ENCODE data around the gene ACVR1C. TPM values are rescaled to one million over a fixed set of nuclear protein-coding genes. Genes with fewer than 3 reads are reported as not detected.
A peak's percentile ranks its signal among the peaks of the same experiment; 100 is the strongest.

The ACVR1C gene
- polyA plus RNA-seq, 3 donors from 2014 or later, result not detected

- Mint-ChIP-seq H3K4me3 (no peak overlapping the region), H3K27ac (no peak overlapping the region), H3K9me3 (peaks cover 0 to 3% (median 0%) of the 10 kb centered on the region in 6 donors), H3K4me1 (peaks cover under 1 to 2% of the 10 kb centered on the region in 2 donors), H3K36me3 (no peaks in the 10 kb centered on the region), H3K27me3 (ENCODE audit: low read depth in 3 of 3) (peaks cover 2 to 11% (median 3%) of the 10 kb centered on the region in 3 donors)
- no peak for DNase-seq
Observed at GRCh38 chr2:157506586-157506985, 122.1 kb downstream of the ACVR1C start.

- peaks cover 0 to 3% (median 0%) of the 10 kb centered on the region in 6 donors for H3K9me3 Mint-ChIP-seq
- peaks cover 10 to 14% of the 10 kb centered on the region in 2 donors for H3K4me1 Mint-ChIP-seq
- DNase-seq, result no peak
- no peaks in the 10 kb centered on the region for H3K36me3 Mint-ChIP-seq
- peaks cover 0 to 7% (median 3%) of the 10 kb centered on the region in 3 donors for H3K27me3 Mint-ChIP-seq (ENCODE audit: low read depth in 3 of 3)
- no peak overlapping the region for H3K4me3 Mint-ChIP-seq
- H3K27ac Mint-ChIP-seq, result no peak overlapping the region
Observed at GRCh38 chr2:157504623-157505022, 124.0 kb downstream of the ACVR1C start.

- Mint-ChIP-seq H3K27ac (peak overlapping the region in 5 of 6 donors; percentile 2 to 47 (median 21)), H3K9me3 (no peaks in the 10 kb centered on the region), H3K27me3 (ENCODE audit: low read depth in 3 of 3) (peaks cover 0 to 4% (median 2%) of the 10 kb centered on the region in 3 donors), H3K4me3 (peak overlapping the region in 1 of 5 donors; percentile 8), H3K4me1 (peaks cover 10 to 14% of the 10 kb centered on the region in 2 donors), H3K36me3 (no peaks in the 10 kb centered on the region)
- no peak for DNase-seq
Observed at GRCh38 chr2:157501026-157501425, 127.6 kb downstream of the ACVR1C start.

- peak overlapping the region in 1 of 6 donors; percentile 20 for H3K27ac Mint-ChIP-seq
- no peak for DNase-seq
- peaks cover 0 to 2% (median 0%) of the 10 kb centered on the region in 3 donors for H3K27me3 Mint-ChIP-seq (ENCODE audit: low read depth in 3 of 3)
- H3K9me3 Mint-ChIP-seq, result no peaks in the 10 kb centered on the region
- no peaks in the 10 kb centered on the region for H3K36me3 Mint-ChIP-seq
- H3K4me1 Mint-ChIP-seq, result peaks cover 10 to 14% of the 10 kb centered on the region in 2 donors
- no peak overlapping the region for H3K4me3 Mint-ChIP-seq
Observed at GRCh38 chr2:157500334-157500733, 128.3 kb downstream of the ACVR1C start.

GRCh38 chr2:157498483-157498882 is 130.2 kb downstream of the ACVR1C start:
- Mint-ChIP-seq H3K9me3 (no peaks in the 10 kb centered on the region), H3K36me3 (no peaks in the 10 kb centered on the region), H3K4me1 (peaks cover 13 to 14% of the 10 kb centered on the region in 2 donors), H3K4me3 (no peak overlapping the region), H3K27me3 (ENCODE audit: low read depth in 3 of 3) (peaks cover 0 to 2% (median 0%) of the 10 kb centered on the region in 3 donors), H3K27ac (no peak overlapping the region)
- no peak for DNase-seq

- H3K36me3 Mint-ChIP-seq, result no peaks in the 10 kb centered on the region
- H3K27ac Mint-ChIP-seq, result no peak overlapping the region
- peaks cover 0 to 2% (median 0%) of the 10 kb centered on the region in 3 donors for H3K27me3 Mint-ChIP-seq (ENCODE audit: low read depth in 3 of 3)
- H3K9me3 Mint-ChIP-seq, result no peaks in the 10 kb centered on the region
- peaks cover 14 to 15% of the 10 kb centered on the region in 2 donors for H3K4me1 Mint-ChIP-seq
- peak; percentile 19 to 46 (median 40) for DNase-seq
- H3K4me3 Mint-ChIP-seq, result no peak overlapping the region
Observed at GRCh38 chr2:157497638-157498314, 130.9 kb downstream of the ACVR1C start.

- peak; percentile 45 to 63 (median 56) for DNase-seq
- no peak overlapping the region for H3K27ac Mint-ChIP-seq
- H3K9me3 Mint-ChIP-seq, result no peaks in the 10 kb centered on the region
- H3K4me3 Mint-ChIP-seq, result no peak overlapping the region
- H3K4me1 Mint-ChIP-seq, result peaks cover 0 to 7% of the 10 kb centered on the region in 2 donors
- H3K27me3 Mint-ChIP-seq (ENCODE audit: low read depth in 3 of 3), result peaks cover 0 to 6% (median 0%) of the 10 kb centered on the region in 3 donors
- no peaks in the 10 kb centered on the region for H3K36me3 Mint-ChIP-seq
Observed at GRCh38 chr2:157492189-157492773, 136.4 kb downstream of the ACVR1C start.

GRCh38 chr2:157489983-157490382 is 138.7 kb downstream of the ACVR1C start:
- no peak for DNase-seq
- Mint-ChIP-seq H3K9me3 (no peaks in the 10 kb centered on the region), H3K4me1 (peaks cover 0 to 7% of the 10 kb centered on the region in 2 donors), H3K36me3 (peaks cover 0 to 3% (median 0%) of the 10 kb centered on the region in 3 donors), H3K27ac (no peak overlapping the region), H3K27me3 (ENCODE audit: low read depth in 3 of 3) (peaks cover 0 to 6% (median 0%) of the 10 kb centered on the region in 3 donors), H3K4me3 (no peak overlapping the region)

GRCh38 chr2:157488877-157489276 is 139.8 kb downstream of the ACVR1C start:
- H3K4me1 Mint-ChIP-seq, result peaks cover 0 to 7% of the 10 kb centered on the region in 2 donors
- no peak overlapping the region for H3K27ac Mint-ChIP-seq
- H3K27me3 Mint-ChIP-seq (ENCODE audit: low read depth in 3 of 3), result peaks cover 0 to 6% (median 0%) of the 10 kb centered on the region in 3 donors
- H3K9me3 Mint-ChIP-seq, result no peaks in the 10 kb centered on the region
- H3K4me3 Mint-ChIP-seq, result no peak overlapping the region
- DNase-seq, result no peak
- H3K36me3 Mint-ChIP-seq, result peaks cover 0 to 3% (median 0%) of the 10 kb centered on the region in 3 donors

- no peak for DNase-seq
- Mint-ChIP-seq H3K36me3 (peaks cover 0 to 3% (median 0%) of the 10 kb centered on the region in 3 donors), H3K4me3 (no peak overlapping the region), H3K9me3 (no peaks in the 10 kb centered on the region), H3K27ac (no peak overlapping the region), H3K4me1 (peaks cover 0 to 3% of the 10 kb centered on the region in 2 donors), H3K27me3 (ENCODE audit: low read depth in 3 of 3) (peaks cover 0 to 6% (median 0%) of the 10 kb centered on the region in 3 donors)
Observed at GRCh38 chr2:157487747-157488146, 140.9 kb downstream of the ACVR1C start.

- Mint-ChIP-seq H3K4me1 (no peaks in the 10 kb centered on the region), H3K9me3 (no peaks in the 10 kb centered on the region), H3K4me3 (no peak overlapping the region), H3K27ac (no peak overlapping the region), H3K36me3 (peaks cover 0 to 3% (median 0%) of the 10 kb centered on the region in 3 donors), H3K27me3 (ENCODE audit: low read depth in 3 of 3) (peaks cover 0 to 9% (median 0%) of the 10 kb centered on the region in 3 donors)
- DNase-seq, result no peak
Observed at GRCh38 chr2:157487271-157487610, 141.4 kb downstream of the ACVR1C start.

- H3K4me1 Mint-ChIP-seq, result no peaks in the 10 kb centered on the region
- peaks cover 0 to 3% (median 0%) of the 10 kb centered on the region in 3 donors for H3K36me3 Mint-ChIP-seq
- H3K27me3 Mint-ChIP-seq (ENCODE audit: low read depth in 3 of 3), result peaks cover 0 to 10% (median 0%) of the 10 kb centered on the region in 3 donors
- no peaks in the 10 kb centered on the region for H3K9me3 Mint-ChIP-seq
- H3K27ac Mint-ChIP-seq, result peak overlapping the region in 1 of 6 donors; percentile 62
- DNase-seq, result no peak
- H3K4me3 Mint-ChIP-seq, result no peak overlapping the region
Observed at GRCh38 chr2:157486596-157487270, 141.9 kb downstream of the ACVR1C start.

- Mint-ChIP-seq H3K27me3 (ENCODE audit: low read depth in 3 of 3) (peaks cover 0 to 4% (median 0%) of the 10 kb centered on the region in 3 donors), H3K27ac (no peak overlapping the region), H3K4me1 (peaks cover 0 to 17% of the 10 kb centered on the region in 2 donors), H3K9me3 (no peaks in the 10 kb centered on the region), H3K4me3 (no peak overlapping the region), H3K36me3 (no peaks in the 10 kb centered on the region)
- no peak for DNase-seq
Observed at GRCh38 chr2:157480182-157480961, 148.3 kb downstream of the ACVR1C start.
